ENCODE results near the gene IFNL4.

DNA sequence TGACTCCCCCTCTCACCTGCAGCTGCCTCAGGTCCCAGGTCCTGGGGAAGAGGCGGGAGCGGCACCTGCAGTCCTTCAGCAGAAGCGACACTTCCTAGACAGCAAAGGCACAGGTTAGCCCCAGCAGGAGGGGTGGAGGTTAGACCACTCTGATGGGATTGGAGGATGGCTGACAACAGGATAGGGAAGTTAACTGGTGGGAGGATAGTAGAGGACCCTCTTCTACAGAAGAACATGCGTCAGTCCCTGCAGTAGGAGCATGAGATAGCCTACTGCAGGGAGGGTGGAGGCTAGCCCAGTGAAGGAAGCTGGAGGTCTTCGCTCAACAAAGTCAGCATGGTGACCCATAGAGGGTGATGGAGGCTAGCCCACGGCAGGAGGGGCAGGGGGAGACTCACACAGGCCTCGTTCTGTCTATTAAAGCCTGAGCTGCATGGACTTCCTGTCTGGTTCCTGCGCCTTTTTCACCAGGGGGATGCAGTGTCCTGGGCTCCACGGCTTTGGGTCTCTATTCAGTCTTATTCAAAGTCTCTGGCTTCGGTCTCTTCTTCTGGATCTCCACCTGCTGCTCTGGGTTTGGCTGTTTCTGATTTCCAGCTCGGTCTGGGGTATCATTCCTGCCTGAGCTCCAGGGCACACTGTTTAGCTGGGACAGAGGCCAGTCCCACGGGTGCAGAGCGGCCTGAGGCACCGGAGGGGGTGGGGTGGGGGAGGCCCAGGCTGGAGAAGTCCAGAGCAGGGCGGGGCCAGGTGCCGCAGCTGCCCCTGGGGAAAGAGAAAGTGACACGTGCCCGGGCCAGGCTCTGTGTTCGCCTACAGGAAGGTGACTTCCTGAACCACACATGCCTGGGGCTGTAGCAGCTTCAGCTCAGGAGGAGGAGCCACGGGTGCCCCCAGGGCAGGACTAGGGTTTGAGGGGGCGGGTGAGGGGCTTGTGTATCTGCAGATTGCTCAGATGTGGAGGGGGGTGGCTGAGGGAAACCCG is 11.2 kb downstream of the IFNL4 start:
- TF ChIP-seq POLR2A (IDR thresholded peaks at IDR 0.05) (no peak), POLR2AphosphoS5 (IDR thresholded peaks at IDR 0.05) (no peak), EP300 (IDR thresholded peaks at IDR 0.05) (no peak)
- TF ChIP-seq, protein P1, sequence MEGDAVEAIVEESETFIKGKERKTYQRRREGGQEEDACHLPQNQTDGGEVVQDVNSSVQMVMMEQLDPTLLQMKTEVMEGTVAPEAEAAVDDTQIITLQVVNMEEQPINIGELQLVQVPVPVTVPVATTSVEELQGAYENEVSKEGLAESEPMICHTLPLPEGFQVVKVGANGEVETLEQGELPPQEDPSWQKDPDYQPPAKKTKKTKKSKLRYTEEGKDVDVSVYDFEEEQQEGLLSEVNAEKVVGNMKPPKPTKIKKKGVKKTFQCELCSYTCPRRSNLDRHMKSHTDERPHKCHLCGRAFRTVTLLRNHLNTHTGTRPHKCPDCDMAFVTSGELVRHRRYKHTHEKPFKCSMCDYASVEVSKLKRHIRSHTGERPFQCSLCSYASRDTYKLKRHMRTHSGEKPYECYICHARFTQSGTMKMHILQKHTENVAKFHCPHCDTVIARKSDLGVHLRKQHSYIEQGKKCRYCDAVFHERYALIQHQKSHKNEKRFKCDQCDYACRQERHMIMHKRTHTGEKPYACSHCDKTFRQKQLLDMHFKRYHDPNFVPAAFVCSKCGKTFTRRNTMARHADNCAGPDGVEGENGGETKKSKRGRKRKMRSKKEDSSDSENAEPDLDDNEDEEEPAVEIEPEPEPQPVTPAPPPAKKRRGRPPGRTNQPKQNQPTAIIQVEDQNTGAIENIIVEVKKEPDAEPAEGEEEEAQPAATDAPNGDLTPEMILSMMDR (IDR thresholded peaks at IDR 0.05): no peak
